ENCODE measurements around the gene OIP5.

DNA sequence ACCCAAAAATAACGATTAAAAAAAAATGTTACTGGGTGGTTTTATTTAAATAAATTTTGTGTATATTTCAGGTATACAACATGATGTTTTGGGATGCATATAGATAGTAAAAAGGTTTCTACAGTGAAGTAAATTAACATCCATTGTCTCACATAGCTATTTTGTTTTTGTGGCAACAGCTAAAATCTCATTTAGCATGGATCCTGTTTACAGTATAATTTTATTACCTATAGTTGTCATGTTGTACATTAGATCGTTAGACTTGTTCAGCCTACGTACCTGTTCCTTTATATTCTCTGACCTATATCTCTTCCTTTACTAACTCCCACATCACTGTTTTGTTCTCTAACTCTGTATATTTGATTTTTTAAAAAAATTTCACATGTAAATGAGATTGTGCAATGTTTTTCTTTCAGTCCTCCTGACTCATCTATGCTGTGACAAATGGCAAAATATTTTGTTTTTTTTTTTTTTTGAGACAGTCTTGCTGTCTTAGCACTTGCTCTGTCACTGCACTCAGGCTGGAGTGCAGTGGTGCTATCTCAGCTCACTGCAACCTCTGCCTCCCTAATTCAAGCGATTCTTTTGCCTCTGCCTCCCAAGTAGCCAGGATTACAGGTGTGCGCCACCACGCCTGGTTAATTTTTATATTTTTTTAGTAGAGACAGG lies 45.6 kb downstream of the OIP5 start:
- TF ChIP-seq EZH2 (IDR thresholded peaks at IDR 0.05) (no peak), POLR2AphosphoS5 (IDR thresholded peaks at IDR 0.05; ENCODE audit: borderline replicate concordance, low read depth, low read length) (no peak), FOXP2 (optimal IDR thresholded peaks at IDR 0.05; ENCODE audit: control extremely low read depth, extremely low read length, insufficient read depth) (no peak)

Measured in SK-N-MC (cell line).